Activated CD4-positive, alpha-beta memory T cell treated with anti-CD3 and anti-CD28 coated beads, Interleukin-2, amount 10 ng/mL, durations not matched to agents 7 days and 5 days (primary cell): ENCODE measurements around the gene ARIH2. TPM values are rescaled to one million over a fixed set of nuclear protein-coding genes. Genes with fewer than 3 reads are reported as not detected.

Experiments
- CTCF ChIA-PET: fragments of 350-600 bp; sonication (Branson Sonifier 250); formaldehyde crosslinking; loops from one replicate; lab custom pipeline; 2021; ENCODE audit warnings: antibody characterized with exemption, inconsistent platforms; lab: Charles Lee
- POLR2A ChIA-PET: fragments of 350-600 bp; sonication (Branson Sonifier 250); formaldehyde crosslinking; loops from one replicate; lab custom pipeline; 2021; ENCODE audit warnings: antibody characterized with exemption; lab: Charles Lee
- DNase-seq: peaks from one replicate; pipeline ENCODE4 v3.0.0-alpha.2; 2020
- H3K27ac Mint-ChIP-seq: one replicate; pipeline ENCODE4 v1.8.0; 2021; ENCODE audit warnings: mild to moderate bottlenecking, mixed read lengths
- H3K27me3 Mint-ChIP-seq: one replicate; pipeline ENCODE4 v1.8.0; 2021; ENCODE audit warnings: mixed read lengths
- H3K36me3 Mint-ChIP-seq: one replicate; pipeline ENCODE4 v1.8.0; 2021; ENCODE audit warnings: low read depth, mixed read lengths
- H3K4me1 Mint-ChIP-seq: one replicate; pipeline ENCODE4 v1.8.0; 2021; ENCODE audit warnings: mixed read lengths
- H3K4me3 Mint-ChIP-seq: one replicate; pipeline ENCODE4 v1.8.0; 2021; ENCODE audit warnings: mild to moderate bottlenecking, mixed read lengths
- H3K9me3 Mint-ChIP-seq: one replicate; pipeline ENCODE4 v1.8.0; 2021; ENCODE audit warnings: mixed read lengths
- total RNA-seq, 2 experiments: library from RNA; stranded (reverse); gene quantifications; one replicate each; pipeline ENCODE4 v1.2.3, GENCODE V29; 2021

The ARIH2 gene
- total RNA-seq, 2 experiments from 2014 or later = 100 TPM

GRCh38 chr3:49034650-49035049 is 116.0 kb downstream of the ARIH2 start:
- ChIA-PET POLR2A (interaction anchor here (0.8 kb wide), 1 partner anchor 11 kb away, joined by 3 read pairs; no protein-coding TSS in a partner anchor), CTCF (interaction anchor here (1.2 kb wide), 1 partner anchor 27 kb away, joined by 3 read pairs; the partner anchor contains the start of gene WDR6)
- DNase-seq = no peak
- H3K27ac Mint-ChIP-seq = no peak overlapping the region
- peaks cover 44% of the 10 kb centered on the region for H3K36me3 Mint-ChIP-seq
- peaks cover under 1% of the 10 kb centered on the region for H3K4me1 Mint-ChIP-seq
- H3K9me3 Mint-ChIP-seq = no peaks in the 10 kb centered on the region
- no peak overlapping the region for H3K4me3 Mint-ChIP-seq
- no peaks in the 10 kb centered on the region for H3K27me3 Mint-ChIP-seq

GRCh38 chr3:49035281-49035680 is 116.6 kb downstream of the ARIH2 start:
- Mint-ChIP-seq H3K36me3 (peaks cover 44% of the 10 kb centered on the region), H3K9me3 (no peaks in the 10 kb centered on the region), H3K4me3 (no peak overlapping the region), H3K27ac (no peak overlapping the region), H3K27me3 (no peaks in the 10 kb centered on the region), H3K4me1 (no peaks in the 10 kb centered on the region)
- CTCF ChIA-PET = no interaction called here
- DNase-seq = no peak
- POLR2A ChIA-PET = no interaction called here

Other genes starting within 250 kb of the ARIH2 start
- 10 to 100 TPM; 33.4 to 37.2 TPM for gene NCKIPSD, start 232.9 kb upstream of the ARIH2 start, total RNA-seq
- gene IP6K2, start 201.6 kb upstream of the ARIH2 start, total RNA-seq = 10 to 100 TPM; 52.7 to 57.8 TPM
- 10 to 100 TPM; 28.3 to 29.7 TPM for gene PRKAR2A, start 71.0 kb upstream of the ARIH2 start, total RNA-seq
- 10 to 100 TPM; 25.6 to 29.5 TPM for gene SLC25A20, start 20.0 kb upstream of the ARIH2 start, total RNA-seq
- gene P4HTM, start 71.4 kb downstream of the ARIH2 start, total RNA-seq = 10 to 100 TPM; 48.4 to 49.9 TPM
- gene WDR6, start 88.5 kb downstream of the ARIH2 start, total RNA-seq = 100 to 1,000 TPM; 135 to 148 TPM
- gene DALRD3, start 99.7 kb downstream of the ARIH2 start, total RNA-seq = 10 to 100 TPM; 21.6 to 24.5 TPM
- gene NDUFAF3, start 103.3 kb downstream of the ARIH2 start, total RNA-seq = 100 to 1,000 TPM in 1 of 2 experiments, 10 to 100 TPM in 1; 98.1 to 108 TPM
- gene IMPDH2, start 110.6 kb downstream of the ARIH2 start, total RNA-seq = 100 to 1,000 TPM; 131 to 133 TPM
- gene QRICH1, start 175.2 kb downstream of the ARIH2 start, total RNA-seq = 100 to 1,000 TPM; 136 to 140 TPM
- gene QARS1, start 185.9 kb downstream of the ARIH2 start, total RNA-seq = 100 to 1,000 TPM; 194 to 212 TPM
- gene USP19, start 202.0 kb downstream of the ARIH2 start, total RNA-seq = 10 to 100 TPM; 61.2 to 61.5 TPM
- gene LAMB2, start 214.2 kb downstream of the ARIH2 start, total RNA-seq = not detected
- gene CCDC71, start 247.5 kb downstream of the ARIH2 start, total RNA-seq = 10 to 100 TPM; 19.9 to 20.9 TPM